D721Med (cell line): ENCODE data around the gene SLC7A9.

ENCODE experiments used
- DNase-seq: peaks from one replicate; pipeline ENCODE4 v3.0.0; 2011; ENCODE audit warnings: low spot score; ENCODE audit not compliant: insufficient read length
- FAIRE-seq: peaks from 2 replicates; lab custom pipeline; 2011; peaks lifted over from hg19 to GRCh38; lab: Jason Lieb, UNC
- TF ChIP-seq, protein P1 (sequence below): IDR thresholded peaks from 2 replicates; pipeline ENCODE4 v1.5.1; 2012; ENCODE audit warnings: mild to moderate bottlenecking, control low read depth; ENCODE audit not compliant: insufficient read depth; ENCODE audit errors: missing control alignments

Gene SLC7A9

DNA sequence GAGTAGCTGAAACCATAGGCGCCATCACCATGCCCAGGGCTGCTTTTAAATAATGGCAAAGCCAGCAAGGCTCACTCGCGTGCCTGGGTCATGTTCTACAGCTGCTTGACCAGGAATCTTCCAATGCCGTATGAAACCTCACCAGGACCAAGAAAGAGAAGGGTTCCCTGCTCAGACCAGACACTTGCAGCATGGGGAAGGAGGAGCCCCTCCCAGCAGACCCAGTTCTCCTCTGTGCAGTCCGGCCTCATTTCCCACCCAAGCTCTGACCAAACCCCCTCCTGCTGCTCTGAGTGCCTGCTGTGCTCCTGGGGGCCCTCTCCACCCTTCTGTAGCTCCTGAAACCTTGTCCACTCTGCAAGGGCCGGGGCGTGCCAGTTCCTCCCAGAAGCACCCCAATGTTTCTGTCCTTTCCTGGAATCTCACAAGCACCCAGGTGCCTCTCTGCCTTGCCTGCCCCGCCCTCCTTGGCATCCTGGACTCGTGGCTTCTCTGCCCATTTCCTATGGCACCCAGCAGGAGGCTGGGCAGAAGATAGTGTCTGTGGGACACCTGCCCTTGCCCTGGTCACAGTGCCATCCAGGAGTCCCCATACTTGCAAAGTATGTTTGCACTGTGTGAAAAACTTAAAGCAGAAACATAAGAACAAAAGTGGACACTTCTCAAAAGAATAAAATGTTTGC is 6.8 kb upstream of the SLC7A9 start:
- FAIRE-seq: no peak
- no peak for DNase-seq

DNA sequence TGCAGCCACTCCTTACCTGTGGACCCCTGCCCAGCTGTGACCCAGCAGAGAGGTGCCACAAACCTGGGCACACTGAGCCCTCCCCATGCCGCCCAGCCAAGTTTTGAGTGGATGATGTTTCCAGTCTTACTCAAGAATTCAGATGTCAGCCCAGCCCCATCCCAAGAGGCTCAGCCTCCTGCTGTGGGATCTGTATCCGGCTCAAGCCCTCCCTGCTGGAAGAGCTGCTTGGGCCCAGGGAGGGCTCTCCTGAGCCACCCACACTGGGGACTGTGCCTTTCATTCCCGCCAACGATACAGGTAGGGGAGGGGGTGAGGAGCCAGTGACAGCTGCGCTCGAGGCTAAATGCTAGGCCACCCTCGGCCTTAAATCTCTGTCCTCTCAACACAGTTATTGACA is 5.9 kb upstream of the SLC7A9 start:
- FAIRE-seq (no peak), DNase-seq (no peak)
- TF ChIP-seq, protein P1, sequence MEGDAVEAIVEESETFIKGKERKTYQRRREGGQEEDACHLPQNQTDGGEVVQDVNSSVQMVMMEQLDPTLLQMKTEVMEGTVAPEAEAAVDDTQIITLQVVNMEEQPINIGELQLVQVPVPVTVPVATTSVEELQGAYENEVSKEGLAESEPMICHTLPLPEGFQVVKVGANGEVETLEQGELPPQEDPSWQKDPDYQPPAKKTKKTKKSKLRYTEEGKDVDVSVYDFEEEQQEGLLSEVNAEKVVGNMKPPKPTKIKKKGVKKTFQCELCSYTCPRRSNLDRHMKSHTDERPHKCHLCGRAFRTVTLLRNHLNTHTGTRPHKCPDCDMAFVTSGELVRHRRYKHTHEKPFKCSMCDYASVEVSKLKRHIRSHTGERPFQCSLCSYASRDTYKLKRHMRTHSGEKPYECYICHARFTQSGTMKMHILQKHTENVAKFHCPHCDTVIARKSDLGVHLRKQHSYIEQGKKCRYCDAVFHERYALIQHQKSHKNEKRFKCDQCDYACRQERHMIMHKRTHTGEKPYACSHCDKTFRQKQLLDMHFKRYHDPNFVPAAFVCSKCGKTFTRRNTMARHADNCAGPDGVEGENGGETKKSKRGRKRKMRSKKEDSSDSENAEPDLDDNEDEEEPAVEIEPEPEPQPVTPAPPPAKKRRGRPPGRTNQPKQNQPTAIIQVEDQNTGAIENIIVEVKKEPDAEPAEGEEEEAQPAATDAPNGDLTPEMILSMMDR: no peak

More for the DNA sequence above, 6.8 kb upstream of the SLC7A9 start:
- TF ChIP-seq, protein P1: no peak

DNA sequence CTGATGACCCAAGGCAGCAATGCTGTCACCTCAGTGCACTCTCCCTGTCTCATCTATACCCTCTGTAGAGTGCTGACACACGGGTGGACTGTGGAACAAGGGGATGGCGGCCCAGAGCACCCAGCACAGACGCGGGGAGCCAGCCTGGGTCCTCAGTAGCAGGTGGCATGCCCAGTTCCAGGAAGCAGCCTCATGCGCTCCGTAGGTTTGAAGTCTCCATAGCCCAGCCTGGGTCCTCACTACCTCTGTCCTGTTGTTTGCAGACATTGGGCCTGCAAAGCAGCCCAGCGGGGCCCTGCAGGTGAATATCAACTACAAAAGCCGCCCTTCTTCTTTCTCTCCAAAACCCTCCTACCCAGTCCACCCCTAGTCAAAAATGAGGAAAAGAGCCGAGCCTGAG is 5.0 kb upstream of the SLC7A9 start:
- FAIRE-seq: no peak
- no peak for DNase-seq
- TF ChIP-seq, protein P1: no peak

DNA sequence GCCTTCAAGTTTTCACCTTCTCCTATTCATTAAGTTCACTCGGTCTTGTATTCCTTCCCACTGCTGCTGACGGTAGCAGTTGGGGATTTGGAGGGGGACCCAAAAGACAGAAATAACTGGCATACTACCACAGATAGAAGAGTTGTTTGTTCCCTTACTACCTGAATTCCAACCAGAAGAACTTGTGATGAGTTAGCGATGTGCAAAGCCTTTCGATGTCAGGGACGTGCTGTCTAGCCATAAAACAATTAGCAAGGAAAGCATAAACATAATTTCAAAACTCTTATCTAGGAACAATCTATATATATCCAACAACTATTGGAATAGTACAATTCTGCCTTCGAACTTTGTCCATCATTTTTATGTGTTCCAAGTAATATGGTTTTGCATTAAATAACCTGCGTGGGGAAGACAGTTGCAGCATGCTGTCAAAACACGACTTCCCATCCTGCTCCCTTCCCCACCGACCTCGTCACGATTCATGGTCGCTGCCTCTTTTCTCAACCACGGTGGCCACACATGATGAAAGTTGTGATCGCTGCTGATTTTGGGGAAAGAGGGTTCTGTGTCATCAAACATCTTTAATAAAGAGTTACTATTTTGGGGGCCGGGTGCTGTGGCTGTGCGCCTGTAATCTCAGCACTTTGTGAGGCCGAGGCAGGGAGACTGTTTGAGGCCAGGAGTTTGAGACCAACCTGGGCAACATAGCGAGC is 3.8 kb upstream of the SLC7A9 start:
- TF ChIP-seq, protein P1: no peak
- no peak for DNase-seq
- FAIRE-seq: no peak

DNA sequence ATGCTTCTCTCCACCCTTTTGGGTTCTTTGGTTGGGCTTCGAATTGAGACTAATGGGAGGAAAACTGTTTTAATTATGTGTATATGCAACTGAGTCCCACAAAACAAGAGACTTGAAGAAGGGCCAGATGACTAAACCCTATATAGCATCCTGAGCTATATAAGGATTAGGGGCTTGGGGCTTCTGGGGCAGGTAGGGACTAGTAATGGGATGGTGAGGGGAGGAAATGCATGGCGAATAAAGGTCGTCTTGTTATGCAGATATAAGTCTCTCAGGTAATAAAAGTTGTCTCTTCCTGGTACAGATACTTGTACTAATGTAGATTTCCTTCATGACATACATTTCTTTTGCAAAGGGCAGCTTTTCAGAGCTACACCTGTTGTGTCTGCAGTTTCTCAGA is 2.8 kb upstream of the SLC7A9 start:
- FAIRE-seq (no peak), DNase-seq (no peak)
- TF ChIP-seq, protein P1: no peak

DNA sequence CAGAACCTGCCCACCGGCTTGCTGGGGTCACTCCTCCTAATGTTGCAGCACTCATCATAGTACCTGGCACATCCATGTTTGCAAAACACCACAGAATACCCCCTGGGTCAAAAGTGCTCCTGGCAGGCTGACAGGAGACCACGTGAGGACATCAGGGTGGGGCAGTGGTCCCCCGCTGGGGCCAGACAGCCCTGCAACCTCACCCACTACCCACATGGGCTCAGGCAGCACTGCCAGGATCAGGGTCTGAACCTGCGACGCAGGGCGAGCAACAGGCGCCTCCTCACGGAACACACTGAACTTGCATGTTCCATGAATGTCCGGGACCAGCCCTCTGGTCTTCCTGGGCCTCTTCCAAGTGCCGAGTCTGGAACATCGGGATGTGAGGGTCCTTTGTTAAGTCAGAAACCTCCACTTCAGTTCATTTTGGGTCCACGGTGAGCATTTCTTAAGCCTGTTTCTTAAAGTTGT is 1.4 kb upstream of the SLC7A9 start:
- TF ChIP-seq, protein P1: no peak
- no peak for DNase-seq
- no peak for FAIRE-seq

DNA sequence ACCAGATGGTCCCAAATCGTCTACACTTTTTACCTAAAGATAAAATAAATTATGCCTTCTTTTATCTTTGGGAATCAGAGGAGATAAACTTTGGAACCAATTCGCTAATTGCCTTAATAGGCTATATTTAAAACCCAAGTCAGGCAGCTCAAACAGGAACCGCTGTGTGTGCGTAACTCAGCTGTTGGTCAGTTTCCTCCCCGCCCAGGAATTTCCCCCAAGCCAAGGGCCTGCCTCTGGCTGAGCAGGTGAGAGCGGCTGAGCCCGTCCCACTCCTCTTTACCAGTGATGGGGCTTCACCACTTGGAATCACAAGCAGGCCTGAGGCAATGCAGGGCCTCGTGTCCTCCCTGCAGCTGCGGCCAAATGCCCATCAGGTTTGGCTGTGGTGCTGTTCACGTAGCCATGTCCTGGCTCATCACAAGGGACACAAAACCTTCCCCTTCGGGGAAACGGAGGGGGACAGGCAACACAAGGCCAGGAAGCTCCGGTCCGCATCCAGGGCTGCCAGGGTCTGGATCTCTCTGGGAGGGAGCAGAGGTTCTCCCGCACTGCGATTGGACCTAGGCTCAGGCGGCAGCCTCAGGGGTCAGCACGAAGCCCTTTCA is 503 bp upstream of the SLC7A9 start:
- FAIRE-seq (no peak), DNase-seq (no peak)
- TF ChIP-seq, protein P1: no peak
